ENCODE measurements around the gene GNAO1. TPM values are rescaled to one million over a fixed set of nuclear protein-coding genes. Genes with fewer than 3 reads are reported as not detected.

Gene GNAO1
- total and polyA plus RNA-seq, 9 of the 15 experiments (the other 6 are each of a cell fraction or from before 2014, with no cell fraction given) = 0.07 to 0.42 (median 0.08) TPM; not detected in 5

GRCh38 chr16:56348168-56349085 lies 157.1 kb downstream of the GNAO1 start:
- DNase-seq (ENCODE audit: extremely low read depth in 1 of 4, low spot score in 3 of 4) (no peak), ATAC-seq (no peak), FAIRE-seq (no peak)
- no TSS peak for BruUV-seq (replicated peaks)
- H3K4me1 ChIP-seq (replicated peaks in 1 of 2; ENCODE audit: control insufficient read depth in 2 of 2, insufficient read depth in 2 of 2, low read length in 2 of 2) = peaks cover 5 to 29% of the 10 kb centered on the region in 2 experiments; a peak in 2 of 5 replicates
- ChIA-PET CTCF (ENCODE audit: low intra/inter-chr PET ratio) (no interaction called here), POLR2A (interaction anchor here (0.6 to 1.1 kb wide), 3 partner anchors 16 to 199 kb away, joined by 3 read pairs; no protein-coding TSS in a partner anchor)
- no peak overlapping the region for H3K27ac ChIP-seq (ENCODE audit: extremely low read depth, low read depth, low read length)
- WGBS (ENCODE audit: insufficient coverage, low coverage, missing lambda C conversion rate) = 5% methylated on average over 21 of the region's 25 CpGs
- intact Hi-C loops (cut with micrococcal nuclease) (no loop called here), in situ Hi-C loops (cut with MboI) (no loop called here)
- no peak overlapping the region for H2AFZ ChIP-seq (ENCODE audit: low read depth, low read length)
- no peaks in the 10 kb centered on the region for H3K9me3 ChIP-seq (replicated peaks; ENCODE audit: control insufficient read depth, insufficient read depth, low read depth, low read length)
- peaks cover 18 to 74% of the 10 kb centered on the region in 2 experiments; a peak in 4 of 5 replicates for H3K27me3 ChIP-seq (ENCODE audit: control insufficient read depth in 2 of 2, insufficient read depth in 2 of 2, low read length in 2 of 2)
- H3K79me2 ChIP-seq (ENCODE audit: control insufficient read depth, insufficient read depth, low read length) = no peaks in the 10 kb centered on the region
- no peaks in the 10 kb centered on the region for H3K9me1 ChIP-seq (ENCODE audit: control insufficient read depth, insufficient read depth, low read length)
- H3K36me3 ChIP-seq (ENCODE audit: control insufficient read depth, insufficient read depth, low read length) = no peaks in the 10 kb centered on the region
- no peak overlapping the region for H3K4me3 ChIP-seq
- no peak overlapping the region for H3K4me2 ChIP-seq (ENCODE audit: insufficient read depth, low read length)
- H3K9ac ChIP-seq (ENCODE audit: insufficient read depth in 1 of 2, low read depth in 2 of 2, low read length in 2 of 2) = no peak overlapping the region; a peak in 1 of 4 replicates
- H4K20me1 ChIP-seq (replicated peaks; ENCODE audit: control insufficient read depth, insufficient read depth, low read length) = peaks cover 28% of the 10 kb centered on the region
- no peak for TF ChIP-seq ZC3H11A (IDR thresholded peaks at IDR 0.05; ENCODE audit: low read depth, low read length)
- no peak for TF ChIP-seq ZBTB43 (CRISPR knock-in tag; IDR thresholded peaks at IDR 0.05)
- TF ChIP-seq POLR3G (IDR thresholded peaks at IDR 0.05; ENCODE audit: extremely low read depth, insufficient read length, insufficient replicate concordance) = no peak
- TF ChIP-seq STAG1 (CRISPR knock-in tag; IDR thresholded peaks at IDR 0.05; ENCODE audit: borderline replicate concordance) = no peak
- TF ChIP-seq RAD21 (CRISPR knock-in tag; conservative IDR thresholded peaks at IDR 0.05 in 1 of 2, IDR thresholded peaks at IDR 0.05 in 1 of 2) = no peak
- TF ChIP-seq SIX5 (IDR thresholded peaks at IDR 0.05; ENCODE audit: borderline replicate concordance in 1 of 2, insufficient read depth in 1 of 2, low read depth in 1 of 2, low read length in 2 of 2) = no peak
- TF ChIP-seq MCM7 (IDR thresholded peaks at IDR 0.05) = no peak
- TF ChIP-seq NFE2L1 (tag; IDR thresholded peaks at IDR 0.05; ENCODE audit: borderline replicate concordance, low read depth) = no peak
- no peak for TF ChIP-seq SMC3 (conservative IDR thresholded peaks at IDR 0.05; ENCODE audit: insufficient read depth, low read depth, low read length)
- TF ChIP-seq ZNF512 (tag; IDR thresholded peaks at IDR 0.05) = no peak
- TF ChIP-seq ELF4 (CRISPR knock-in tag; IDR thresholded peaks at IDR 0.05) = no peak
- no peak for TF ChIP-seq THRA (IDR thresholded peaks at IDR 0.05)
- TF ChIP-seq ZFP30 (CRISPR knock-in tag; IDR thresholded peaks at IDR 0.05; ENCODE audit: borderline replicate concordance) = no peak
- no peak for TF ChIP-seq ZFP91 (CRISPR knock-in tag; IDR thresholded peaks at IDR 0.05)
- no peak for TF ChIP-seq GATAD2A (IDR thresholded peaks at IDR 0.05)
